ENCODE measurements around the gene DET1. TPM values are rescaled to one million over a fixed set of nuclear protein-coding genes. Genes with fewer than 3 reads are reported as not detected.
"Not testable (repeated sequence)": the region's sequence is repeated elsewhere in the genome, so short reads cannot be mapped to it uniquely, and the experiment has no call there.

Gene DET1
- total RNA-seq (2014; rRNA removed; shearing (Covaris generic)): 7.7 and 8.2 TPM in 2 replicates

DNA sequence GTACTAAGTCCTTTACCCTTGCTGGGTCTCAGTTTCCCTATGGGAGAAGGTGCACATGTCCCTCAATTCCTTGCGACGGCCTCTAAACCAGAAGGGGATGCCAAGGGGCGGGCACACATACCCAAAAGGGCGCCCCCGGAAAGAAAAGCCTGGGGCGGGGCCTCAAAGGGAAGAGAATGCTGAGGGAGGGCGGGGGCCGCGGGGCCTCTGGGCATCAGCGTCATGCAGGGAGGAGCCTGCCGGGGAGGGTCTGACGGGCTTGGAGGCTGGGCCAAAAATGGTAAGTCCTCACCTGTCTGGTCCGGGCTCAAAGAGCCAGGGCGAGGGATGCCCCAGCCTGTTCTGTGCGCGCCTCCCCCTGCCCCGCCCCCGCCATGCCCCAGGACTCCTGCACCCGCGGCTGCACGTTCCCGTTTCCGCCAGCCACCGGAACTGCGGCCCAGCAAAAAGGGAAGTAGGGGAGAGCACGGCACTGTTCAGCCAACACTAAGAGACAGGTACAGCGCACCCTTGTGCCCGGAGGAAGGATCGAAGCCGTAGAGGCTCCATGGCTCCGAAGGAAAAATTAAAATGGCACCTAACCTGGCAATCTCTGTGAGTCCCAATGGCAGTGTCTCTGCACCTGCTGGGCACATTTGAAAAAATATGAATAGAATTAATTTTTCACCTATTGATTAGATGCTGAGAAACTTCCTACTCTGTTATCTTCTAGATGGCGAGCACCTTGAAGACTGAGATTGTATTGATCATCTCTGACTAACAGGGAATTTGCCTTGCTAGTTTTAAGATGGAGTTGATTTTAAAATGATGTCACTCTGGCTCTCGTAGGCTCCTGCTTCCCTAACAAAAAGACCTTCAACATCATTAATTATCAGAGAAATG is at the start of gene DET1:
TSS of gene DET1 (minus strand) at position 434 of the 882 bp plus-strand sequence. CDS start 14,976 bp downstream, outside the sequence.
- no peaks in the 10 kb centered on the region for H3K36me3 ChIP-seq (replicated peaks; ENCODE audit: control insufficient read depth, insufficient read depth, low read length)
- DNase-seq: peak; percentile 95
- peak within 1 kb of the TSS; percentile 61 for H3K4me3 ChIP-seq (ENCODE audit: insufficient read depth, low read depth, low read length)
- no peaks in the 10 kb centered on the region for H3K27me3 ChIP-seq (ENCODE audit: control insufficient read depth, insufficient read depth, low read length)

DNA sequence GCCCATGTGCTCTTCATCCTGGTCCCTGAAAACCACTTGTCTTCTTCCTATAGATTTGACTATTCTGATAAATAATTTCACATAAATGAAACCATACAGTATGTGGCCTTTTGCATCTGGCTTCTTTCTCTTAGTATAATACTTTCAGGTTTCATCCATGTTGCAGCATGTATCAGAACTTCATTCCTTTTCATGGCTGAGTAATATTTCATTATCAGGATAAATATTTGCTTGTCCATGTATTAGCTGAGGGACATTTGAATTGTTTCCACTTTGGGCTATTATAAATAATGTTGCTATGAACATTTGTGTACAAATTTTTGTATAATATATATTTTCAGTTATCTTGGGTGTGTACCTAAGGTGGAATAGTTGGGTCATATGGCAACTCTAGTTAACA is 44.9 kb upstream of the DET1 start:
- H3K27me3 ChIP-seq (ENCODE audit: control insufficient read depth, insufficient read depth, low read length): no peaks in the 10 kb centered on the region

DNA sequence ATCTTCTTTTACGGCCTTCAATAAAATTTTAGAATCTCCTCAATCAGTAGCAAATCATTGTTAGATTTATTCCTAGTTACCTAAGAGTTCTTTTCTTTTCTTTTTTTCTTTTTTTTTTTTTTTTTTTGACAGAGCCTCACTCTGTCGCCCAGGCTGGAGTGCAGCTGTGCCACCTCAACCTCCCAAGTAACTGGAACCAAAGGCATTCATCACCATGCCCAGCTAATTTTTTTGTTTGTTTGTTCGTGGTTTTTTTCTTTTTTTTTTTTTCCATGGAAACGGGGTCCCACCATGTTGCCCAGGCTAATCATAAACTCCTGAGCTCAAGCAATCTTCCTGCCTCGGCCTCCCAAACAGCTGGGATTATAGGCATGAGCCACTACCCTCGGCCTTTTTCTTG is 44.3 kb upstream of the DET1 start:
- Histone ChIP-seq H3K27me3 (ENCODE audit: control insufficient read depth, insufficient read depth, low read length) (no peaks in the 10 kb centered on the region), H3K4me3 (ENCODE audit: insufficient read depth, low read depth, low read length) (no peak overlapping the region), H3K36me3 (replicated peaks; ENCODE audit: control insufficient read depth, insufficient read depth, low read length) (no peaks in the 10 kb centered on the region)
- DNase-seq: no peak

More for the DNA sequence above, 44.9 kb upstream of the DET1 start:
- no peak for DNase-seq
- Histone ChIP-seq H3K4me3 (ENCODE audit: insufficient read depth, low read depth, low read length) (no peak overlapping the region), H3K36me3 (replicated peaks; ENCODE audit: control insufficient read depth, insufficient read depth, low read length) (no peaks in the 10 kb centered on the region)

DNA sequence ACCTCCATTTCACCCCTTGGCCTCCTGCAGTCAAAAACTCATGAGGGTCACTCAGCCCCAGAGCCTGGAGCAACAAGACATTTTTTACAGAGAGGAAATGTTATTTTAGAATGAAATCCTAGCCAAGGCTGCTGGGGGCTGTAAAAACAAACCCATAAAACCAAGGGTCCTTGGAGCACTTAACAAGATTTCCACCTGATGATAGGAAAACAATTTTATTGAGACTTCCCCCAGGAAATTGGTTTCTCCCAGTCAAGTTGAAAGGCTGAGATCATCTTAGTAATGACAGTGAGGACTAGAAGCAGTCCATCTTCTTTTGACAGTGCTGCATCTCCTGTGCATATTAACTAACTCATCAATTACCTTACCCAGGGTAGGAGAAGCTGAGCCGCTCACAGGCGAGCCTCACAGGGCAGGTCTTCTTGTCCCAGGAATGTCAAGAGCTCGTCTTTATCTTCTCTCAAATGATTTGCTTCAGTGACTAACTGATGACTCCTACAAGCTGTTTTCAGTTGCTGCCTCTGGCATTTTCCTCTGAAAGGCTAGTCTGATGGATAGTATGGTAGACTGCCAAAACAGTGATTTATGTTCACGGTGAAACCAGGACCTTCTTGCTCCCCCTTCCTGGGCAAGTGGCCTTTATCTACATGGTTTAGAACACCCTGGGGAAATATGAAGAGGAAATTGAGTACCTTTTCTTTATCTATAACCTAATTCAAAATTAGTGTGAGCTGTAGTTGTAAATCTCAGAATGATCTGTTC is 40.1 kb upstream of the DET1 start:
- no peaks in the 10 kb centered on the region for H3K27me3 ChIP-seq (ENCODE audit: control insufficient read depth, insufficient read depth, low read length)
- no peak for DNase-seq
- no peak overlapping the region for H3K4me3 ChIP-seq (ENCODE audit: insufficient read depth, low read depth, low read length)
- H3K36me3 ChIP-seq (replicated peaks; ENCODE audit: control insufficient read depth, insufficient read depth, low read length): no peaks in the 10 kb centered on the region

DNA sequence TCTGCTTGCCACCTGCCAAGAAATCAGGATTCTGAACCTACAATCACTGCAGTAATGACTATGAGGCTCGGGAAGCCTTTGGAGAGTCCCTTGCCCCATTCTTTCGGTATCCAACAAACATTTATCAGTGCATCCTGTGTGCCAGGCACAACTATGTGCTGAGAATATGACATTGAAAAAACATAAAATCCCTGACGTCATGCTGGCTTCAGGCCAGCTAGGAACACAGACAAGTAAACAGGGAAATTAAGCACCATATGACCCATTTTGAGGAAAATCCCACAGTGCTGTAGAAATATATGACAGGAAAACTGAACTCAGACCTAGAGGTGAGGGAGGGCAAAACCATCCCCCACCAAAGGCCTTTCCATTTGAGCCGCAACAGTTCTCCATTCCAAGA is 34.1 kb upstream of the DET1 start:
- DNase-seq: no peak
- H3K36me3 ChIP-seq (replicated peaks; ENCODE audit: control insufficient read depth, insufficient read depth, low read length): no peaks in the 10 kb centered on the region
- H3K4me3 ChIP-seq (ENCODE audit: insufficient read depth, low read depth, low read length): no peak overlapping the region
- no peaks in the 10 kb centered on the region for H3K27me3 ChIP-seq (ENCODE audit: control insufficient read depth, insufficient read depth, low read length)

DNA sequence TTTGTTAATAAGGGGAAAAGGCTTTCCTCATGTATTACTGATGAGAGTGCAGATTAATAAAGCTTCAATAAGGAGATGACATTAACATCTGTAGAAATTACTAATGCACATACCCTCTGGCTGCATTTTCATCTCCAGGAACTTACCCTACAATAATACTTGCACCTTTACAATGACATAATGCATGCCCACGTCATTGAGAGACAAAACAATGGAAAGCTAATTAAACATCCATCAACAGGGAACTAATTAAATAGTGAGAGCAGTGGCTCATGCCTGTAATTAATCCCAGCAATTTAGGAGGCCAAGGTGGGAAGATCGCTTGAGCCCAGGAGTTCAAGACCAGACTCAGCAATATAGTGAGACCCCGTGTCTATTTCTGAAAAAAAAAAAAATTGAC is 32.8 kb upstream of the DET1 start:
- no peak for DNase-seq
- H3K4me3 ChIP-seq (ENCODE audit: insufficient read depth, low read depth, low read length): no peak overlapping the region
- no peaks in the 10 kb centered on the region for H3K36me3 ChIP-seq (replicated peaks; ENCODE audit: control insufficient read depth, insufficient read depth, low read length)
- no peaks in the 10 kb centered on the region for H3K27me3 ChIP-seq (ENCODE audit: control insufficient read depth, insufficient read depth, low read length)

DNA sequence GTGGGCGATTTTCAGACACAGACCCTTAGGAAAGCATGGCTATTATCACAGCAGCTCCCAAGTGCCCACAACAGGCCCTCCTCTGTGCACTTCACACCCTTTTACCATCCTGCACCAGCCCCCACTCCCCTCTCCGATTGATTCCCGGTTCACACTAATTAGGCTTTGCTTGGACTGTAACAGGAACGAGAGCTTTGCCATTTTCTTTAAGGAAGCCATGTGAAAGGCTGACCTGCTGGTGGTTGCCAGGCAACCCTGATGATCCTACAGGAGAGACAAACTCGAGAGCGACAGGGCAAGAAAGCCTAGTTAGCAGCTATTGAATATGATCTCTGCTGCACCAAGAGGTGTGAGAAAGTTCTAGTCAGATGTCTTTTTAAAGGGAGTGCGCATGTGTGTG is 28.2 kb upstream of the DET1 start:
- Histone ChIP-seq H3K4me3 (ENCODE audit: insufficient read depth, low read depth, low read length) (no peak overlapping the region), H3K27me3 (ENCODE audit: control insufficient read depth, insufficient read depth, low read length) (no peaks in the 10 kb centered on the region), H3K36me3 (replicated peaks; ENCODE audit: control insufficient read depth, insufficient read depth, low read length) (no peaks in the 10 kb centered on the region)
- DNase-seq: no peak

DNA sequence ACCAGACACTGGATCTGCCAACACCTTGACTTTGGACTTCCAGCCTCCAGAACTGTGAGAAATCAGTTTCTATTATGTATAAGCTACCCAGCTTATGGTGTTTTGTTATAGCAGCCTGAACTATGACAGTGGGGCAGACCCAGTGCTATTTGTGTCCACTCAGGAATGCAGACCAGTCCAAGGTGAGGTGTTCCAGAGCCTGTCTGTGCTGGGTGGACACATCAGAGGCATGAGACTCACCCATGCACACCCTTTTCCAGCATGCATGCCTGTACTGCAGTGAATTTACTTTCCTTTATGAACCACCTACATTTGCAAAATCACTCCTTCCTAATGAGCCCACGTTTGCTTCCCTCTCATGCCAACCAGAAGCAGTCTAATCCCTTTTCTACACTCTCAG is 27.6 kb upstream of the DET1 start:
- DNase-seq: no peak
- Histone ChIP-seq H3K27me3 (ENCODE audit: control insufficient read depth, insufficient read depth, low read length) (no peaks in the 10 kb centered on the region), H3K4me3 (ENCODE audit: insufficient read depth, low read depth, low read length) (no peak overlapping the region), H3K36me3 (replicated peaks; ENCODE audit: control insufficient read depth, insufficient read depth, low read length) (no peaks in the 10 kb centered on the region)

DNA sequence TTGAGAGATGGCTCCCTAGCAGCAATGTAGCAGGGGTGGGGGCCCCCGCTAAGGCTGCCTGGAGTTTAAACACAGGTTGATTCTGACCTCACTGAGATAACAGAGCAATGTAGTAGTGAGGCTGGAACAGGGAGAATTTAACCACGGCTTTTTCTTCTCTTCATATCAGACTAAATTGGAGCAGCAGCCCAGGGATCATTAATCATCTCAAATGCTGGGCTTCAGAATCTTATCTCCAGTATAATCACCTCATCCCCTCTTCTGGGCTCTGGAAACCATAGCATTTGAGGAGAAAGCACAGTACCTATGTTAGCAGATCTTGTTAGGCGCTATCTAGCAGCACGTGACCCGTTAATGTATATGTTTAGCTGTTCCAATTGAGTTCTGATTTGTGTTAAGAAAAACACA is 25.4 kb upstream of the DET1 start:
- Histone ChIP-seq H3K4me3 (ENCODE audit: insufficient read depth, low read depth, low read length) (no peak overlapping the region), H3K27me3 (ENCODE audit: control insufficient read depth, insufficient read depth, low read length) (no peaks in the 10 kb centered on the region), H3K36me3 (replicated peaks; ENCODE audit: control insufficient read depth, insufficient read depth, low read length) (no peaks in the 10 kb centered on the region)
- no peak for DNase-seq

DNA sequence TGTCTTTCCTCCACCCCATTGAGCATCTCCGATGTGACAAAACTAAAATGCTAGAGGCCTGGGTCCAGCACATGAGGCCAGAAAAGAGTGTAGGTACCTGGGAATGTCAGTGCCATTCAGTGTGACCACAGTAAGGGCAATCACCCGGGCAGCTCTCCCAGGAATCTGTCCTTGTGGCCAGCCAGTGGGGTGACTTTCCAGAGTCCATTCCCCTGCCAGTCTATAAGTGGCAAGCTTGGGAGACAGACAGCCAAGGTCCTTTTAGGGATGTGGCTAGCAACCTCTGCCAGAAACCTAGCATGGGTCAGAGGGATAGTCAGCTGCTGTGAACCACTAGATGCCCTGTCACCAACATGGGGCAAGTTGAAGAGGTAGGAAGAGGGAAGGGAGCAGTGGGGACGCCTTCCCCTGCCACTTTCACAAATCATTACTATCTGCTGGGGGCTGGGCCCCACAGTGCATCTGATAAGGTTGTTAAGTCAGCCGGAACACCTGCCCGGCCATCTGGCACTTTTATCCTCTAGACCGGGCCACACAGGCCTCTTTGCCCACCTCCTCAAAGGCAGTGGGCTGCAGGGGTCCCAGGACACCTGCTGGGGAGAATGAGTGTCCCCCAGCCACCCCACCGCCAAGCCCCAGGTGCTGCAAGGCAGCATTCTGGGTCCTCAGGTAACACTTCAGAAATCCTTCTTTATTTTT is 24.8 kb upstream of the DET1 start:
- Histone ChIP-seq H3K36me3 (replicated peaks; ENCODE audit: control insufficient read depth, insufficient read depth, low read length) (no peaks in the 10 kb centered on the region), H3K27me3 (ENCODE audit: control insufficient read depth, insufficient read depth, low read length) (no peaks in the 10 kb centered on the region), H3K4me3 (ENCODE audit: insufficient read depth, low read depth, low read length) (no peak overlapping the region)
- no peak for DNase-seq

DNA sequence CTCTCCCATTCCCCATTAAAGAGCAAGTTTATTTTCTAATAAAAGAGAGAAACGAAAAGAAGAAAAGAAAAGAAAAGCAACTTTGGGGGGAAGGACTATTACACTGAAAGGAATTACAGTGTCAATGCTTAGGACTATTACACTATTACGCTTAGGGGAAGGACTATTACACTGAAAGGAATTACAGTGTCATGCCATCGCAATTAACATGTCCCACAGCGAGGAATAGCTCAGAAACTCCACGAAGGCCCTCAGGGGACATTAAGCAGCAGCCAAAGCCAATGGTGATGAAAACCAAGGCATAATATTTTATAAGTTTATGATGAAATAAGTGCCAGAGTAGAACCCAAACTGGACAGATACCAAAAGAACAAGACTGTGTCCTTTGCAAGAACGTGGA is 22.1 kb upstream of the DET1 start:
- Histone ChIP-seq H3K27me3 (ENCODE audit: control insufficient read depth, insufficient read depth, low read length) (no peaks in the 10 kb centered on the region), H3K36me3 (replicated peaks; ENCODE audit: control insufficient read depth, insufficient read depth, low read length) (no peaks in the 10 kb centered on the region), H3K4me3 (ENCODE audit: insufficient read depth, low read depth, low read length) (no peak overlapping the region)
- DNase-seq: no peak

DNA sequence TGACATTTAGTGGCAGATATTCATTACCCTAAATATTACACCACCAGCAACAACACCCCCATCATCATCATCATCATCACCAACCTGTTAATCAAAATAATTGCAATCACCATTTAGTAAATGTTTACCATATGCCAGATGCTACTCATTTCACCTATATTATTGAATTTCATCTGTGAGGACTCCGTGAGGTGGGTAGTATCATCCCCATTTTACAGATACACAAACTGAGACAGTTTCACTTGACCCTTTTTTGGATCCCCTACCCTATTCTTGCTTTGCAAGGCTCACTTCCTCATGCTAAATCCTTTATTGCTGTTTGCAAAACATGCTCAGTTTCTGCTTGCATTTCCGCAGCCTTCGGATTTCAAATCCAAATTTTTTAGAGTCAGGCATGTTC is 18.3 kb upstream of the DET1 start:
- Histone ChIP-seq H3K4me3 (ENCODE audit: insufficient read depth, low read depth, low read length) (no peak overlapping the region), H3K36me3 (replicated peaks; ENCODE audit: control insufficient read depth, insufficient read depth, low read length) (no peaks in the 10 kb centered on the region), H3K27me3 (ENCODE audit: control insufficient read depth, insufficient read depth, low read length) (no peaks in the 10 kb centered on the region)
- no peak for DNase-seq

DNA sequence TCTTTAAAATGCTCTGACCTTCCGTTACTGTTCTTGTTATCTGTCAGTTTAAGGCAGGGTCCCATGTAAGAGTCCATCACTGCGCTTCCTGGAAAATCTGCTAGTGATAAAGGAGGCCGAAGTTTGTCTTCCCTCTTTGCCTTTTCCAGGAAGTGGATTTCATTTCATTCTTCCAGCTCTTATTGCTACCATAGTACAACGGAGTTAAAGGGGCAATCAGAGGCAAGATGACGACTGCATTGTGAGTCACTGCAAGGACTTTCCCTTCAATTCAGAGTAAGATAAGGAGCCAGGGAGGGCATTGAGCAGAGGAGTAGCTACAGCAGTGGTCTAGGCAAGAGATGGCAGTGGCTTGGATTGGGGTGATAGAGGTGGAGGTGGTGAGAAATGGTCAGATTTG is 17.2 kb upstream of the DET1 start:
- no peak for DNase-seq
- no peak overlapping the region for H3K4me3 ChIP-seq (ENCODE audit: insufficient read depth, low read depth, low read length)
- H3K36me3 ChIP-seq (replicated peaks; ENCODE audit: control insufficient read depth, insufficient read depth, low read length): no peaks in the 10 kb centered on the region
- H3K27me3 ChIP-seq (ENCODE audit: control insufficient read depth, insufficient read depth, low read length): no peaks in the 10 kb centered on the region

DNA sequence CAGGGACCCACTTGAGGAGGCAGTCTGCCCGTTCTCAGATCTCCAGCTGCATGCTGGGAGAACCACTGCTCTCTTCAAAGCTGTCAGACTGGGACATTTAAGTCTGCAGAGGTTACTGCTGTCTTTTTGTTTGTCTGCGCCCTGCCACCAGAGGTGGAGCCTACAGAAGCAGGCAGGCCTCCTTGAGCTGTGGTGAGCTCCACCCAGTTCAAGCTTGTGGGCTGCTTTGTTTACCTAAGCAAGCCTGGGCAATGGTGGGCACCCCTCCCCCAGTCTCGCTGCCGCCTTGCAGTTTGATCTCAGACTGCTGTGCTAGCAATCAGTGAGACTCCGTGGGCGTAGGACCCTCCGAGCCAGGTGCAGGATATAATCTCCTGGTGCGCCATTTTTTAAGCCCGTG is 13.1 kb upstream of the DET1 start:
- not testable (repeated sequence) for H3K4me3 ChIP-seq (ENCODE audit: insufficient read depth, low read depth, low read length); H3K36me3 ChIP-seq (replicated peaks; ENCODE audit: control insufficient read depth, insufficient read depth, low read length); DNase-seq; H3K27me3 ChIP-seq (ENCODE audit: control insufficient read depth, insufficient read depth, low read length)

DNA sequence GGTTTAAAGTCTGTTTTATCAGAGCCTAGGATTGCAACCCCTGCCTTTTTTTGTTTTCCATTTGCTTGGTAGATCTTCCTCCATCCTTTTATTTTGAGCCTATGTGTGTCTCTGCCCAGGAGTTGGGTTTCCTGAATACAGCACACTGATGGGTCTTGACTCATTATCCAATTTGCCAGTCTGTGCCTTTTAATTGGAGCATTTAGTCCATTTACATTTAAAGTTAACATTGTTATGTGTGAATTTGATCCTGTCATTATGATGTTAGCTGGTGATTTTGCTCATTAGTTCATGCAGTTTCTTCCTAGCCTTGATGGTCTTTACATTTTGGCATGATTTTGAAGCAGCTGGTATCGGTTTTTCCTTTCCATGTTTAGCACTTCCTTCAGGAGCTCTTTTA is 11.5 kb upstream of the DET1 start:
- H3K27me3 ChIP-seq (ENCODE audit: control insufficient read depth, insufficient read depth, low read length); DNase-seq; H3K36me3 ChIP-seq (replicated peaks; ENCODE audit: control insufficient read depth, insufficient read depth, low read length); H3K4me3 ChIP-seq (ENCODE audit: insufficient read depth, low read depth, low read length): not testable (repeated sequence)
